Endothelial cell (in vitro differentiated cells): ENCODE data around the gene TMEM254. TPM values are rescaled to one million over a fixed set of nuclear protein-coding genes. Genes with fewer than 3 reads are reported as not detected.
"Not testable (repeated sequence)": the region's sequence is repeated elsewhere in the genome, so short reads cannot be mapped to it uniquely, and the experiment has no call there.

Source experiments
- DNase-seq: peaks from one replicate; pipeline ENCODE4 v3.0.0; 2021; ENCODE audit warnings: low spot score
- H3K27ac Mint-ChIP-seq: one replicate; pipeline ENCODE4 v1.8.0; 2021; ENCODE audit warnings: mixed read lengths, inconsistent platforms; ENCODE audit not compliant: unreplicated experiment
- H3K27me3 Mint-ChIP-seq: one replicate; pipeline ENCODE4 v1.8.0; 2021; ENCODE audit warnings: mild to moderate bottlenecking, moderate library complexity, mixed read lengths, inconsistent platforms; ENCODE audit not compliant: unreplicated experiment
- H3K36me3 Mint-ChIP-seq: one replicate; pipeline ENCODE4 v1.8.0; 2021; ENCODE audit warnings: mild to moderate bottlenecking, low read depth, mixed read lengths, inconsistent platforms; ENCODE audit not compliant: unreplicated experiment
- H3K4me1 Mint-ChIP-seq: one replicate; pipeline ENCODE4 v1.8.0; 2021; ENCODE audit warnings: mild to moderate bottlenecking, mixed read lengths, inconsistent platforms; ENCODE audit not compliant: unreplicated experiment
- H3K4me3 Mint-ChIP-seq: one replicate; pipeline ENCODE4 v1.8.0; 2021; ENCODE audit warnings: mild to moderate bottlenecking, mixed read lengths, inconsistent platforms; ENCODE audit not compliant: unreplicated experiment
- H3K9me3 Mint-ChIP-seq: one replicate; pipeline ENCODE4 v1.8.0; 2021; ENCODE audit warnings: mixed read lengths, inconsistent platforms; ENCODE audit not compliant: unreplicated experiment
- CTCF ChIP-seq: fragments of 200-600 bp; sonication (generic); IDR thresholded peaks from one replicate; pipeline ENCODE4 v1.5.0; 2021; ENCODE audit warnings: antibody characterized with exemption; ENCODE audit not compliant: unreplicated experiment
- total RNA-seq: library from RNA; stranded (reverse); fragmentation: NEBNext Ultra II Directional; extraction: Animal tissue kit (Norgen Biotek cat#: 25700); gene quantifications from one replicate; pipeline ENCODE4 v1.2.1, GENCODE V29; 2021; ENCODE audit not compliant: unreplicated experiment

Gene TMEM254
- total RNA-seq, 1 donor from 2014 or later = 16.6 TPM

DNA sequence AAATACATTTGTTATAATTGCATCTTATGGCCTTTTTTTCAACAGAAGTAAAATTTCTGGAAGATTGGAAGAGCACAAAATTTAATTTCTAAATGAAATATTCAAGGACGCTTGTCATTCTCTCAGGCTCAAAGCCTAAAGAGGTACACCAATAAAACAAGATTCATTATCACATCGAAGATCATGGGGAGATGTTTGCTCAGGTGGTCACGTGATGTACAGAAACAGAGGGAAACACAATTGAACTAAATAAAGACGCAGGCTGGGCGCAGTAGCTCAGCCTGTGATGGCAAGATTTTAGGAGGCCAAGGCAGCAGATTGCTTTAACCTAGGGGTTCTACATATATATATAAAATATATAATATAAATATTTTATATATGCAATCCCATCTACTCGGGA, 37.3 kb upstream of the TMEM254 start:
- H3K36me3 Mint-ChIP-seq = no peaks in the 10 kb centered on the region

GRCh38 chr10:80044935-80045334, 33.5 kb upstream of the TMEM254 start:
- not testable (repeated sequence) for H3K36me3 Mint-ChIP-seq, H3K27ac Mint-ChIP-seq, H3K9me3 Mint-ChIP-seq, H3K4me3 Mint-ChIP-seq, H3K4me1 Mint-ChIP-seq, DNase-seq, H3K27me3 Mint-ChIP-seq

More for the DNA sequence above, 37.3 kb upstream of the TMEM254 start:
- H3K4me3 Mint-ChIP-seq = no peak overlapping the region
- no peak for TF ChIP-seq CTCF
- no peaks in the 10 kb centered on the region for H3K4me1 Mint-ChIP-seq
- H3K9me3 Mint-ChIP-seq = no peaks in the 10 kb centered on the region
- H3K27me3 Mint-ChIP-seq = peaks cover 4% of the 10 kb centered on the region
- H3K27ac Mint-ChIP-seq = no peak overlapping the region
- no peak for DNase-seq

DNA sequence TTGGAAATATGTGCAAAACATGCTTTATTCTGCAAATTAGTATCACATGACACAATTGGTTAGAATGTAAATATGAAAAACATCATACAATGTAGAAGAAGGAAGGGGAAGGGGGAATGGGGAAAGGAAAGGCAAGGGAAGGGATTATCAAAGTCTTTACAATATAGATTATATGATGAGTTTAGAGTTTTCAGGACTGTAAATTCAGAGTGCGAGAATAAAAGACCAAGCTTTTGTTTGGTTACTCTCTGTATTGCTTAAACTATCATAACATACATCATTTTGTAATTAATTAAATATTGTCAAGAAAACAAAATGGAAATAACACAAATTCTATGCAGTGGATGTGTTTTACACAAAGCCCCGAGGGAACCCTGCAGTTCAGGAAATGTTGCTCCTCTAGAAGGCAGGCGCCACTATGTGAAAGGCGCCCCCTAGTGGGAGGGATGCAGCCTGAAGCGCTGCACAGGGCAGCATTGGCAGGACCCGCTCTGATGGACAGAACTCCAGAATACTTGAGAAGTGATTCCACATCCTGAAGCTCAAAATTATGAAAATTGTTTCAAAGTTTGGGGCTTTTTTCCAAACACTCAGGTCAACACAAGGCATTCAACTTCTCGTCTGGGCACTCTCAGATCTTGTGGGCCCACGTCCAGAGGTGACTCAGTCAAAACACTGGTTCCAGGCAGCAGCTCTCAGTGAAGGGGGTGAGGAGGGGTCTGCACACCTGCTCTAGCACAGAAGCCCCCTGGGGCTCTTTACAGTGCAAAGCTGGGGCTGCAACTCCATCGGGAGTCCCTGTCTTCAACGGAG, 31.6 kb upstream of the TMEM254 start:
- no peaks in the 10 kb centered on the region for H3K4me1 Mint-ChIP-seq
- H3K36me3 Mint-ChIP-seq = no peaks in the 10 kb centered on the region
- H3K4me3 Mint-ChIP-seq = no peak overlapping the region
- H3K27me3 Mint-ChIP-seq = peaks cover 7% of the 10 kb centered on the region
- no peak overlapping the region for H3K27ac Mint-ChIP-seq
- DNase-seq = peak; percentile 87
- peak; percentile 87 for TF ChIP-seq CTCF
- no peaks in the 10 kb centered on the region for H3K9me3 Mint-ChIP-seq

DNA sequence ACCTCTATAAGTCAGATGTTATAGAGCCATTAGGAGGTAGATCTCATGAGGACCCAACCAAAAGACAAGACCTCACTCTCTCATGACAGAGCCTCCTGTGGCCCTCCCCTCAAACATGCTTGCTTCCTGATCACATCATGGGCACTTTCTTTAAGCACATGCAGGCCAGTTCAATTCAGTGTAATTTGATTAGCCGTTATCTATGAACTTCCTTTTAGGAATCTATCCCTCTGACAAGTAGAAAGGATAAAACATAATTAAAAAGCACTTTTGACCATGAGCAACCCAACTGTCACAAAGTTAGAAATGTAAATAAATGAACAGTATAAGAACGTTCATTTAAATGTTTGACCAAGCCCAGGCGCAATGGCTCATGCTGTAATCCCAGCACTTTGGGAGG, 27.7 kb upstream of the TMEM254 start:
- Mint-ChIP-seq H3K36me3 (no peaks in the 10 kb centered on the region), H3K27me3 (peaks cover 7% of the 10 kb centered on the region), H3K27ac (no peak overlapping the region), H3K4me1 (no peaks in the 10 kb centered on the region), H3K4me3 (no peak overlapping the region), H3K9me3 (no peaks in the 10 kb centered on the region)
- DNase-seq = no peak
- TF ChIP-seq CTCF = no peak

GRCh38 chr10:80051993-80052392, 26.5 kb upstream of the TMEM254 start:
- Mint-ChIP-seq H3K9me3 (no peaks in the 10 kb centered on the region), H3K4me3 (no peak overlapping the region), H3K27ac (no peak overlapping the region), H3K27me3 (peaks cover 7% of the 10 kb centered on the region), H3K4me1 (no peaks in the 10 kb centered on the region), H3K36me3 (no peaks in the 10 kb centered on the region)
- no peak for TF ChIP-seq CTCF
- DNase-seq = no peak
